ENCODE results near the gene CNOT6L. TPM values are rescaled to one million over a fixed set of nuclear protein-coding genes. Genes with fewer than 3 reads are reported as not detected.

Gene CNOT6L
- total and polyA plus RNA-seq, 2 of the 13 experiments (the other 11 are each of a cell fraction or from before 2014, with no cell fraction given), result 7.9 to 13.5 TPM

GRCh38 chr4:77798385-77798784, 20.8 kb downstream of the CNOT6L start (continued):
- TF ChIP-seq, protein P1, sequence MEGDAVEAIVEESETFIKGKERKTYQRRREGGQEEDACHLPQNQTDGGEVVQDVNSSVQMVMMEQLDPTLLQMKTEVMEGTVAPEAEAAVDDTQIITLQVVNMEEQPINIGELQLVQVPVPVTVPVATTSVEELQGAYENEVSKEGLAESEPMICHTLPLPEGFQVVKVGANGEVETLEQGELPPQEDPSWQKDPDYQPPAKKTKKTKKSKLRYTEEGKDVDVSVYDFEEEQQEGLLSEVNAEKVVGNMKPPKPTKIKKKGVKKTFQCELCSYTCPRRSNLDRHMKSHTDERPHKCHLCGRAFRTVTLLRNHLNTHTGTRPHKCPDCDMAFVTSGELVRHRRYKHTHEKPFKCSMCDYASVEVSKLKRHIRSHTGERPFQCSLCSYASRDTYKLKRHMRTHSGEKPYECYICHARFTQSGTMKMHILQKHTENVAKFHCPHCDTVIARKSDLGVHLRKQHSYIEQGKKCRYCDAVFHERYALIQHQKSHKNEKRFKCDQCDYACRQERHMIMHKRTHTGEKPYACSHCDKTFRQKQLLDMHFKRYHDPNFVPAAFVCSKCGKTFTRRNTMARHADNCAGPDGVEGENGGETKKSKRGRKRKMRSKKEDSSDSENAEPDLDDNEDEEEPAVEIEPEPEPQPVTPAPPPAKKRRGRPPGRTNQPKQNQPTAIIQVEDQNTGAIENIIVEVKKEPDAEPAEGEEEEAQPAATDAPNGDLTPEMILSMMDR (CRISPR knock-in tag; IDR thresholded peaks at IDR 0.05), result no peak
- TF ChIP-seq ZNF543 (CRISPR knock-in tag; IDR thresholded peaks at IDR 0.05), result no peak

DNA sequence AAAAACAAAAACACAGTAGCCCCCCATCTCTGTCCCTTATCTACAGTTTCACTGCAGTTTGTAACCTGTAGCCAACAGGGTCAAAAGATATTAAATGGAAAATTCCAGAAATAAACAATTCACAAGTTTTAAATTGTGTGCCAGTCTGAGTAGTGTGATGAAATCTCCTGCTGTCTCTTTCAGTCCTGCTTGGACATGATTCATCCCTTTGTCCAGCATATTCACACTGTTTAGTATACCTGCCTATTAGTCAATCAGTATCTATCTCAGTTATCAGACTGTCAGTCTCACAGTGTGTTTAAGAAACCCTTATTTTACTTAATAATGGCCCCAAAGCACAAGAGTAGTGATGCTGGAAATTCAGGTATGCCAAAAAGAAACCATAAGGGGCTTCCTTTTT, 21.9 kb downstream of the CNOT6L start:
- CTCF ChIA-PET (ENCODE audit: low intra/inter-chr PET ratio, low total read pairs), result no interaction called here
- FAIRE-seq, result no peak
- Histone ChIP-seq H4K20me1 (ENCODE audit: insufficient read depth, low read length) (peaks cover 25% of the 10 kb centered on the region), H3K4me1 (ENCODE audit: insufficient read depth, low read length) (peaks cover 44% of the 10 kb centered on the region), H3K27ac (ENCODE audit: extremely low read length, insufficient read depth, low read length) (no peak overlapping the region), H3K4me2 (ENCODE audit: low read depth, low read length) (no peak overlapping the region), H3K36me3 (replicated peaks in 1 of 2; ENCODE audit: control insufficient read depth in 1 of 2, insufficient read depth in 2 of 2, low read length in 2 of 2) (no peaks in the 10 kb centered on the region), H3K9me3 (ENCODE audit: low read length) (no peaks in the 10 kb centered on the region), H3K9ac (ENCODE audit: insufficient read depth, low read depth, low read length) (no peak overlapping the region), H3K4me3 (replicated peaks in 1 of 3; ENCODE audit: insufficient read depth in 1 of 3, low read depth in 2 of 3, low read length in 3 of 3) (no peak overlapping the region), H3K79me2 (ENCODE audit: insufficient read depth, low read length) (peaks cover 83% of the 10 kb centered on the region), H3K27me3 (ENCODE audit: control insufficient read depth in 1 of 2, insufficient read depth in 2 of 2, low read length in 2 of 2) (no peaks in the 10 kb centered on the region), H2AFZ (ENCODE audit: low read length) (no peak overlapping the region)
- in situ Hi-C loops (cut with HindIII; ENCODE audit: extremely low pct_ligation_motif_present, low pct_unique_long_range_greater_than_20kb), result no loop called here
- DNase-seq (ENCODE audit: low spot score), result peak; percentile 30
- POLR2A ChIA-PET, result no interaction called here
- intact Hi-C loops (cut with micrococcal nuclease; ENCODE audit: unreplicated experiment), result no loop called here
- BruUV-seq (replicated peaks), result no TSS peak
- ATAC-seq, result peak; percentile 63
- TF ChIP-seq ZNF354B (CRISPR knock-in tag; IDR thresholded peaks at IDR 0.05) (no peak), CEBPB (IDR thresholded peaks at IDR 0.05; ENCODE audit: borderline replicate concordance, low read depth, low read length) (0 out of 2 replicates have a peak, but pooled peaks have one; percentile 11), FOSL2 (CRISPR knock-in tag; IDR thresholded peaks at IDR 0.05) (peak; percentile 50; the same call in 1 of the 2 replicates), CEBPG (CRISPR knock-in tag; IDR thresholded peaks at IDR 0.05) (peak; percentile 46), NCOA2 (CRISPR knock-in tag; IDR thresholded peaks at IDR 0.05) (no peak)
- TF ChIP-seq, protein P2, sequence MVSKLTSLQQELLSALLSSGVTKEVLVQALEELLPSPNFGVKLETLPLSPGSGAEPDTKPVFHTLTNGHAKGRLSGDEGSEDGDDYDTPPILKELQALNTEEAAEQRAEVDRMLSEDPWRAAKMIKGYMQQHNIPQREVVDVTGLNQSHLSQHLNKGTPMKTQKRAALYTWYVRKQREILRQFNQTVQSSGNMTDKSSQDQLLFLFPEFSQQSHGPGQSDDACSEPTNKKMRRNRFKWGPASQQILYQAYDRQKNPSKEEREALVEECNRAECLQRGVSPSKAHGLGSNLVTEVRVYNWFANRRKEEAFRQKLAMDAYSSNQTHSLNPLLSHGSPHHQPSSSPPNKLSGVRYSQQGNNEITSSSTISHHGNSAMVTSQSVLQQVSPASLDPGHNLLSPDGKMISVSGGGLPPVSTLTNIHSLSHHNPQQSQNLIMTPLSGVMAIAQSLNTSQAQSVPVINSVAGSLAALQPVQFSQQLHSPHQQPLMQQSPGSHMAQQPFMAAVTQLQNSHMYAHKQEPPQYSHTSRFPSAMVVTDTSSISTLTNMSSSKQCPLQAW (CRISPR knock-in tag; IDR thresholded peaks at IDR 0.05), result no peak
- TF ChIP-seq, protein P3, sequence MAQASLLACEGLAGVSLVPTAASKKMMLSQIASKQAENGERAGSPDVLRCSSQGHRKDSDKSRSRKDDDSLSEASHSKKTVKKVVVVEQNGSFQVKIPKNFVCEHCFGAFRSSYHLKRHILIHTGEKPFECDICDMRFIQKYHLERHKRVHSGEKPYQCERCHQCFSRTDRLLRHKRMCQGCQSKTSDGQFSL (CRISPR knock-in tag; IDR thresholded peaks at IDR 0.05), result no peak
